ENCODE results near the gene ABTB1.

DNA sequence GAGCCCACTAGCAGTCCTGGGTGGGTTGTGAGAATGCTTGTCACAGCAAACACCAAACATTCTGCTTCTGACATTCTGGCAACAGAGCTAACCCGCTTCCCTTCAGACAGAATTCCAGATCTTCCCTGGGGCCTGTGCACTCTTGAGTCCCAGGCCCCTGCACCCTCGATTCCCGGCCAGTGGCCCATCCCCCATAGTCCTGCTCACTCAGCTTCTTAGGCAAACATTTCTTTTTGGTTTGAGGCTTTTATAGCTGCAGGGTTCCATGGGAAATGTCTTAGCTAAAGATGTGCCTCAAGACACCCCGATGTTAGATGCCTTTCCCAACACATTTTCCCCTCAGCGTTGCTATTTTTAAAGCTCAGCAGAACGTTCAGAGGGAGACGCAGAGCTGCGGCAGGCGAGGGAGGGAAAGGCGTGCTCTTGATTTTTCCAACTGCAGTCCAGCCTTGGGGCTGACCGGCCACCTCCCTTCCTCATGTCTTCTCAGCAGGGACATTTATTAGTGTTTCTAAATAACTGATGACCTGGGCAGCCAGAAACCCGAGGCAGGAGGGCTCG lies 35.2 kb downstream of the ABTB1 start:
- TF ChIP-seq POLR2A (IDR thresholded peaks at IDR 0.05) (no peak), EP300 (IDR thresholded peaks at IDR 0.05) (no peak)
- TF ChIP-seq, protein P1, sequence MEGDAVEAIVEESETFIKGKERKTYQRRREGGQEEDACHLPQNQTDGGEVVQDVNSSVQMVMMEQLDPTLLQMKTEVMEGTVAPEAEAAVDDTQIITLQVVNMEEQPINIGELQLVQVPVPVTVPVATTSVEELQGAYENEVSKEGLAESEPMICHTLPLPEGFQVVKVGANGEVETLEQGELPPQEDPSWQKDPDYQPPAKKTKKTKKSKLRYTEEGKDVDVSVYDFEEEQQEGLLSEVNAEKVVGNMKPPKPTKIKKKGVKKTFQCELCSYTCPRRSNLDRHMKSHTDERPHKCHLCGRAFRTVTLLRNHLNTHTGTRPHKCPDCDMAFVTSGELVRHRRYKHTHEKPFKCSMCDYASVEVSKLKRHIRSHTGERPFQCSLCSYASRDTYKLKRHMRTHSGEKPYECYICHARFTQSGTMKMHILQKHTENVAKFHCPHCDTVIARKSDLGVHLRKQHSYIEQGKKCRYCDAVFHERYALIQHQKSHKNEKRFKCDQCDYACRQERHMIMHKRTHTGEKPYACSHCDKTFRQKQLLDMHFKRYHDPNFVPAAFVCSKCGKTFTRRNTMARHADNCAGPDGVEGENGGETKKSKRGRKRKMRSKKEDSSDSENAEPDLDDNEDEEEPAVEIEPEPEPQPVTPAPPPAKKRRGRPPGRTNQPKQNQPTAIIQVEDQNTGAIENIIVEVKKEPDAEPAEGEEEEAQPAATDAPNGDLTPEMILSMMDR (IDR thresholded peaks at IDR 0.05) = no peak

All from gastroesophageal sphincter (tissue), 3 donors.